Activated gamma-delta T cell treated with Interleukin-2 at 50 U/mL for 16 hours (primary cell): ENCODE results near the gene TP53AIP1.

Experiments
- DNase-seq: peaks from one replicate; pipeline ENCODE4 v3.0.0-alpha.2; 2020

TP53AIP1 gene

GRCh38 chr11:128886406-128887124, 56.1 kb downstream of the TP53AIP1 start:
- DNase-seq = no peak
